Measurements from ENCODE around the gene CIAO2B.

The CIAO2B gene

DNA sequence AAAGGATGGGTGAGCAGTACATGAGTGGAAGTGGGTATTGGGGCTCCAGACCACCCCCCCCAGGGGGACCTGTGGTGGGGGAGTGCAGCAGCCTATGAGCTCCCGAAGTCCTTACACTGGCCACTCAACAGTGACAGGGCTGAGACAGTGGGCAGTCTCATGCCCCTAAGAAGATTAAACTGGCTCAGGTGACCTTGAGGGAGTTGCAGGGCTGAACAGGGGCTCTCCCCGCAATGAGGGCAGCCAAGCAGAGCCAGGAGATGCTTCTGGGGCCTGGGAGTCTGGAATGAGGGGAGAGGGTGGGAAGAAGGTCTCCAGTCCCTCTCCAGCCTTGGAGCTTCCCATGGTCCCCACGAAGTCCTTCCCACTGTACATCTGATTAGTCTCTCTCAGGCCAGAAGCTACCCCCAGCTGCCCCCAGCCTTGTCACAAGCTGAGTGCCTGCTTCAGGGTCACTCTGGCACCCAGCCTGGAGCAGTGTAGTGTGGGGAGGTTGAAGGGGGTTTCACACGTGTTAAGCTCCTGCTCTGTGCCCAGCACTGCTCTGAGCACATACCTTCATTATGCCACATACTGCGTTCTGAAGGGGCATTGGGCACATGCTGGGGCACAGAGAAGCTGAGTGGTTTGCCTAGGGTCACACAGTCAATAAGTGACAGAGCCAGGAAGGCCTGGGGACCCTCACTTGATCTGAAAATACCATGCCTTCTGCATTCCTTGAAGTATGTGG, 14.5 kb downstream of the CIAO2B start:
- DNase-seq = no peak

- no peak for DNase-seq
Measured at GRCh38 chr16:66918803-66919568, 15.2 kb downstream of the CIAO2B start, which contains the start of gene CDH16. Gene CDH16, minus strand, starts transcription at chr16:66918885. Its CDS starts 820 bp downstream, at chr16:66918065.

- no peak for DNase-seq
Measured at GRCh38 chr16:66918355-66918754, 15.8 kb downstream of the CIAO2B start.

- DNase-seq = no peak
Measured at GRCh38 chr16:66917741-66918140, 16.5 kb downstream of the CIAO2B start.

DNA sequence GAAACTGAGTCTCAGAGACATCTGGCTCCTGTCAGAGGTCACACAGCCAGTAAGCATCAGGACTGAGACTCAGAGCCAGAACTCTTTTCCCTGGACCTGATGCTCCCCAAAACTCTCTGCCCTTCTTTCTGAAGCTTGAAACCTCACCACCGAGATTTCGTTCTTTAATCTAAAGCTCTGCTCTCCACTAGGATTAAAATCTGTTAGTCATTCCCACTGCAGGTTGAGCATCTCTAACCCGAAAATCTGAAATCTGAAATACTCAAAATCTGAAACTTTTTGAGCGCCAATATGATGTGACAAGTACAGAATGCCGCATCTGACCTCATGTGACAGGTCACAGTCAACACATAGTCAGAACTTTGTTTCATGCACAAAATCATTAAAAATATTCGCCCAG, 17.7 kb downstream of the CIAO2B start:
- DNase-seq = no peak

GRCh38 chr16:66915041-66915440, 19.2 kb downstream of the CIAO2B start:
- DNase-seq = no peak

DNA sequence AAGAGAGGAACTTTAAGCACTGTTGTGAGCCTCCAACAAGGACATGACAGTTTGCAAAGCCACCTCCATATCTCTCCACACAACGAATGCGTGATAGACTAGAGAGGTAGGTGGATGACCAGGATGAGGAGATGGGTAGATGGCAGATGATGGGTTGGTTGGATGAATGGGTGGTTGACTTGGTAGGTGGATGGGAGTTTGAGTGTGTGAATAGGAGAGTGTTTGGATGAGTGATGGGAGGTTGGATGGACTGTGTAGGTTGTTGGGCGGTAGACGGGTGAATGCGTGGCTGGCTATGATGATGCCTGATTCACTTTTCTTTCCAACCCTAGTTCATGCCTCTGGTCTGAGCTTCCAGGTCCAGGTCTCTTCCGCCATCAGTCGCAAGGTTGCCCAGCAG, 19.7 kb downstream of the CIAO2B start:
- DNase-seq = no peak

- DNase-seq = no peak
Measured at GRCh38 chr16:66913711-66914110, 20.5 kb downstream of the CIAO2B start.

- DNase-seq = no peak
Measured at GRCh38 chr16:66913081-66913480, 21.1 kb downstream of the CIAO2B start.

GRCh38 chr16:66911801-66912200, 22.4 kb downstream of the CIAO2B start:
- DNase-seq = no peak

GRCh38 chr16:66911112-66911511, 23.1 kb downstream of the CIAO2B start:
- DNase-seq = no peak

DNA sequence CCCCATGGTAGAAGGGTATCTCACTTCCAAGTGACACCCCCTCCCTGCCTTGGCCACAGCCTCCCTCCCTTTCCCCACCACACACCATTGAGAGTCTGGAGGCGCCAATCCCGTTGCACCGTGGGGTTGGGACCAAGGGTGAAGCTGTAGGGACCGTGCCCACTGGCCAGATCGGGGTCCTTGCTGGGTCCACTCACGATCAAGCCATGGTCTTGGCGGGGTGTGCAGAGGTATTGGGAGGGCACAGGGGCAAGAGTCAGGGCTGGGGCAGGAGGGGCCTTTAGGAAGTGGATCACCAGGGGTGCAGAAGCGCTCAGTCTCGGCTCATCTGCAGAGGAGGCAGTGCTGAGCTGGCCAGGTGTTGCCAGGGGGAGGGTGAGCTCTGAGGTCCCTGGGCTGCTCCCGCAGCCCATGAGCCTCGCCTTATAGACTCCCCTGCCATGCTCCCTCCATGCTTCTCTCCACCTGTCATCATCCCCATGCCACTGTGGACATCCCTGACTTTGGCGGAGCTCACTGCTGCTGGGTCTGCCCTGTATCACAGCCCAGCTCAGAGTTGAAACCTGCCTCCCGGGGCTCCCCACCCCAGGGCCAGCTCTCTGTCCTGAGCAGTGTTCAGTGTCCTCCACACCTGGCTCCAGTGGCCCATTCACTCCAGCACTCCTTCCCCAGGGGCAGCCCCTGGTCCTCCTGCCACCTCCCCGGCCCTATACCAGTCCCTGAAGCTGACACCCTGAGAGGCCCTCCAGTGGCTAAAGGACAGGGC, 23.8 kb downstream of the CIAO2B start:
- DNase-seq = no peak

DNA sequence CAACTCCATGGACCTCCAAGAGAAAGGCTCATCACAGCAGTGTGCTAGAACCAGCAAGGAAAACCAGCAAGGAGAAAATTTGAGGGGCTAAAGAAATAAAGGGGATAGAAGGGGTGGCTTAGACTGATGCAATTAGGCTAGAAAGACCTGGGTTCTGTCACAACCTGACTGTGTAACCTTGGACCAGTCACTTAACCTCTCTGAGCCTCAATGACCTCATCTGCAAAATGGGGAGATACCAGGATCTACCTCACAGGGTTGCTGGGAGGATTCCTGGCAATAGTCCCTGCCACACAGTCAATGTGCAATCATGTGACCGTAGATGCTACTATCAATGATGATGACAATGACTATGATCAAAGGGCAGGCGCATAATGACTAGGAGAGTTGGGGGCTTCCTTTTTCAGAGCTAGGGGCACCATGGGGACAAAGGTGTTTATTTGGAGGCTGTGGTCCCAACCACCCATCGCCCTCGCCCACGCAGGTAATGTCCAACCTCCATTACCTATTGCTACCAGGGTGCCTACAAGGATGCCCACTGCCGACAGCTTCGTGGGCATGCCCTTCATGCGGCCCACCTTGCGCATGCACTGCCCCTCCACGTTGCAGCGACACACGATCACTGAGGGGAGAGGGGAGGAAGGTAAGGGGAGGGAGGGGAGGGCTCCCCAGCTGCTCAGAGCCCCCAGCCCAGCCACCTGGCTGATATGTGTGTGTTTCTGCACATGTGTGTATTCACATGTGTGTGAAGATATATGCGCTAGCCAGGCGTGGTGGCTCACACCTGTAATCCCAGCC, 25.2 kb downstream of the CIAO2B start:
- no peak for DNase-seq

GRCh38 chr16:66908116-66908515, 26.1 kb downstream of the CIAO2B start:
- no peak for DNase-seq

DNA sequence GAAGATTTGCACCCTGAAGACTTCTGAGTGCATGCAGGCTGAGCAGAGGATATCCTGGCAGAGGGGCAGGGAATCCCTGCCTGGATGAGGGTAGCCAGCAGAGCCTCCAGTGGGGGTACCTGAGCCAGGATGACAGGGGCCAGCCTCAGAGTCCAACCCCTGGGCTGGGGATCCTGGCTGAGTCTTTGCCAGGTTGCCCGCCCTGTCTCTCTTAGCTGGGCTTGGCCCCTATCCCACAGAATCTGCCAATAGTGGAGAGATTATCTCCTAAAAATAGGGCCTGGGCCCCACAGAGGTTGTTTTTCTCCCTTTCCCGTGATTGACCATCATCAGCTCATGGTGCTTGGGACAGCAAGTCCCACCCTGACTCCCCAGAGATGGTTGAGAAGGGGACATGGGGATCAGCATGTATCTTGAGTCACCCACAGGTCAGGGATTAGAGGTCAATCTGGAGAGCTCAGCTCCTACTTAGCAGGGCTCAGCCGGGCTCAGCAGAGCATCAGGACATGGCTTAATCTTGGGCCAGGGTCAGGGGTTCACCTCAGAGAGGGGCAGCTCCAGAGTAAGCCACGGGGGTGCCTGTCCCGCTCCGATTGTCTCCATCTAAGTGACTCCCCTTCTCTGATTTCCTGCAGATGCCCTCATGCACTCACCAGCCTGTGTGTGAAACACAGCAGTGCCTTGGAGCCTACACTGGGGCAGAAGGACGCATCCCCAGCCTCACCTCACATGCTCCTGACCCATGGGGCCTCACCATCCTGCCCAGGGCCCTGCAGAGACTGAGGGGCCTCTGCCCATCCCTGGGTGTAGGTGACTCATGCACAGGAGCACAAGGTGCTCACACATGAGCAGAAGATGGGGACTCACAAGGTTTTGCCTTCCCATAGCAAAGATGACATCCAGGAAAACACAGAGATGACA, 27.0 kb downstream of the CIAO2B start:
- DNase-seq = no peak

GRCh38 chr16:66905633-66906539, 28.3 kb downstream of the CIAO2B start:
- peak; percentile 67 for DNase-seq

DNA sequence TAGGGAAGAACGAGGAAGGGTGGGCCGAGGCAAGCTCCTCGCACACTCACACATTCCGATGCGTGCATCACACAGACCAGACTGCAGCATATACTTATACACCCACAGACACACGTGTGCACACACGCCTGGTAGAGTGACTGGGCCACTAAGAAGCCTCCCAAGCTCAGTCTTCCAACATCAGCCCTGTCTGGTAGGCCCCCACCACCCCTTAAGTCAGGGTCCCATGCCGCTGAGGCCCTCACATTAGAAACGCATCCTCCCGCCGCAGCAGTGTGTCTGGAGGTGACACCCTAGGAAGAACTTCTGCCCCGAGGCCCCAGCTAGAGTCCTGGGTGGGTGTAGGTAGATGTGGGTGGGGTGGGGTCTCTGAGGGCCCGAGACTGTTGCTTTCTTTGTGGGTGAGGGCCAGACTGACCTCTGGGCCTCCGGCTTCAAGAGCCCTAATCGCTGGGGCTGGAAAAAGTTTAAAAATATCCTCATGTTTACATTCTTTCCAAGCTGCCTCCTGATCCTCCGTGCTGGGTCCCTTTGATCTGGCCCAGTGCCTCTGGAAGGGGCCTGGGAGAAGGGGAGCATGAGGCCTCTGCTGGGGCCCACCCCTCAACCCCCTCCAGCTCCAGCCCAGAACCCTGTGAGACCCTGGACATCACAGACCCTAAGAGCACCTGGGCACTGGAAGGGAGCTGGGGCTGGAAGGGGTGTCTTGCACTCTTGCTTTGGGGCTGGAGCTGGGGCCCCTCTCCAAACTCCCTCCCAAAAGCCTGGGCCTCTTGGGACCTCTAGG, 29.2 kb downstream of the CIAO2B start:
- no peak for DNase-seq

DNA sequence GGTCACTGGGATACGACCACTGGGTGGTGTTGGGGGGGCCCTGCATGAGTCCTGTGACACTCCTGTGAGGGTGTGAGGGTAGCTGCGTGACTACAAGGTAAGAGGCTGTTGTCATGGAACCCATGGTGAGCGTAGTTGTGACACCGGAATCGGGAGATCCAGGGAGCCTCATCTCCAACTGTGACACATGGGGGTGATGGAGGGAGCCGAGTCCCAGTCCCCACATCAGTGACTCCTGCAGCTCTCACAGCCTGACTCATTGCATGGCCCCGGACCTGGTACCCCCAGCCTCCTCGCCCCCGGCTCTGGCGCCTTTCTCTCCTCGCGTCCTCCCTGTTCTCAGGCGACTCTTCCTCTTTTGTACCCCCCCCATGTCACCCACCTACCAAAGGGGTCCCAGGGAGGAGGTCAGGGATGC, 29.8 kb downstream of the CIAO2B start:
- DNase-seq = no peak
